ENCODE data around the gene MED13.

- no peak for TF ChIP-seq CTCF (IDR thresholded peaks at IDR 0.05)
- TF ChIP-seq POLR2AphosphoS5 (IDR thresholded peaks at IDR 0.05; ENCODE audit: insufficient read depth in 1 of 2, low read depth in 1 of 2), result no peak
Measured at GRCh38 chr17:62080647-62081046, 15.6 kb upstream of the MED13 start.

Measured in vagina (tissue), 2 donors.